GM19467 (cell line): ENCODE results near the gene PCNX1.
A peak's percentile ranks its signal among the peaks of the same experiment; 100 is the strongest.
"Not testable (repeated sequence)": the region's sequence is repeated elsewhere in the genome, so short reads cannot be mapped to it uniquely, and the experiment has no call there.

ENCODE experiments used
- ATAC-seq: cut with Tn5 transposase; IDR thresholded peaks from one replicate; pipeline ENCODE4 v1.9.1; 2021; ENCODE audit warnings: mild to moderate bottlenecking, moderate library complexity; ENCODE audit not compliant: unreplicated experiment

The PCNX1 gene

GRCh38 chr14:70909733-70910614, 2.7 kb downstream of the PCNX1 start:
- no peak for ATAC-seq

- no peak for ATAC-seq
These were observed 8.2 kb downstream of the PCNX1 start for GRCh38 chr14:70915415-70915814.

GRCh38 chr14:70916300-70916699, 9.0 kb downstream of the PCNX1 start:
- ATAC-seq: no peak

GRCh38 chr14:70916799-70917198, 9.5 kb downstream of the PCNX1 start:
- ATAC-seq: no peak

GRCh38 chr14:70917633-70918032, 10.4 kb downstream of the PCNX1 start:
- no peak for ATAC-seq

- no peak for ATAC-seq
These were observed 12.5 kb downstream of the PCNX1 start for GRCh38 chr14:70919774-70920173.

- ATAC-seq: no peak
These were observed 13.3 kb downstream of the PCNX1 start for GRCh38 chr14:70920608-70921007.

GRCh38 chr14:70921669-70922068, 14.4 kb downstream of the PCNX1 start:
- no peak for ATAC-seq

- no peak for ATAC-seq
These were observed 17.3 kb downstream of the PCNX1 start for GRCh38 chr14:70924521-70924920.

- no peak for ATAC-seq
These were observed 19.1 kb downstream of the PCNX1 start for GRCh38 chr14:70926235-70926830.

GRCh38 chr14:70931008-70931407, 23.7 kb downstream of the PCNX1 start:
- no peak for ATAC-seq

GRCh38 chr14:70934084-70934483, 26.8 kb downstream of the PCNX1 start:
- ATAC-seq: no peak

- peak; percentile 75 for ATAC-seq
These were observed 27.4 kb downstream of the PCNX1 start for GRCh38 chr14:70934502-70935134.

GRCh38 chr14:70935135-70935534, 27.9 kb downstream of the PCNX1 start:
- ATAC-seq: peak; percentile 13

- ATAC-seq: not testable (repeated sequence)
These were observed 32.4 kb downstream of the PCNX1 start for GRCh38 chr14:70939693-70940092.

GRCh38 chr14:70941637-70942341, 34.5 kb downstream of the PCNX1 start:
- ATAC-seq: not testable (repeated sequence)

- ATAC-seq: no peak
These were observed 35.1 kb downstream of the PCNX1 start for GRCh38 chr14:70942342-70942706.

GRCh38 chr14:70942721-70943120, 35.5 kb downstream of the PCNX1 start:
- ATAC-seq: not testable (repeated sequence)

- ATAC-seq: no peak
These were observed 36.6 kb downstream of the PCNX1 start for GRCh38 chr14:70943838-70944237.

- ATAC-seq: no peak
These were observed 40.5 kb downstream of the PCNX1 start for GRCh38 chr14:70947739-70948138.

GRCh38 chr14:70952485-70952884, 45.2 kb downstream of the PCNX1 start:
- no peak for ATAC-seq
